GM19238 (cell line): ENCODE measurements around the gene FGF21.
"Not testable (repeated sequence)": the region's sequence is repeated elsewhere in the genome, so short reads cannot be mapped to it uniquely, and the experiment has no call there.

Source experiments
- DNase-seq: peaks from one replicate; pipeline ENCODE4 v3.0.0; 2011; ENCODE audit warnings: low spot score; ENCODE audit not compliant: insufficient read length

The FGF21 gene

DNA sequence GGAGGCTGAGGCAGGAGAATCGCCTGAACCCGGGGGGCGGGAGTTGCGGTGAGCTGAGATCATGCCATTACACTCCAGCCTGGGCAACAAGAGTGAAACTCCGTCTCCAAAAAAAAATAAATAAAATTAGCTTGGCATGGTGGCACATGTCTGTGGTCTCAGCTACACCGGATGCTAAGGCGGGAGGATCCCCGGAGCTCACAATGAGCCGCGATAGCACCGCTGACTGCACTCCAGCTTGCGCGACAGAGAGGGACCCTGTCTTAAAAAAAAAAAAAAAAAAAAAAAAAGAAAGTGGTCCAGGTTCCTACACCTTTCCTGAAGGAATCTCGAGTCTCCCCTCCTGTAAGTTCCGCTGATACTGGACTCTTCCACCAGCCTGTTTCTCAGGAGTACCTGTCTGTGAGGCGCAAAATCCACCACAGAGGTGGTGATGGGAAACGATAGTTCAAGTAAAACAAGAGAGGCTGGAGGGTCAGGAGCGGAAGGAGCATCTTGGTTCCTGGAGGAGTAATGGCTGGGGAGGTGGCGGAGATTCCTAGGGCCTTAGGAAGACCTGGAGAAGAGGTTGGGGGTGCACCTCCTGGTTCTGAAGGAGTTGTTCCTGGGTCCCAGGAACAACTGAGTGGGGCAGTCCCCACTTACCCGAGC, 3.4 kb upstream of the FGF21 start:
- DNase-seq = no peak

DNA sequence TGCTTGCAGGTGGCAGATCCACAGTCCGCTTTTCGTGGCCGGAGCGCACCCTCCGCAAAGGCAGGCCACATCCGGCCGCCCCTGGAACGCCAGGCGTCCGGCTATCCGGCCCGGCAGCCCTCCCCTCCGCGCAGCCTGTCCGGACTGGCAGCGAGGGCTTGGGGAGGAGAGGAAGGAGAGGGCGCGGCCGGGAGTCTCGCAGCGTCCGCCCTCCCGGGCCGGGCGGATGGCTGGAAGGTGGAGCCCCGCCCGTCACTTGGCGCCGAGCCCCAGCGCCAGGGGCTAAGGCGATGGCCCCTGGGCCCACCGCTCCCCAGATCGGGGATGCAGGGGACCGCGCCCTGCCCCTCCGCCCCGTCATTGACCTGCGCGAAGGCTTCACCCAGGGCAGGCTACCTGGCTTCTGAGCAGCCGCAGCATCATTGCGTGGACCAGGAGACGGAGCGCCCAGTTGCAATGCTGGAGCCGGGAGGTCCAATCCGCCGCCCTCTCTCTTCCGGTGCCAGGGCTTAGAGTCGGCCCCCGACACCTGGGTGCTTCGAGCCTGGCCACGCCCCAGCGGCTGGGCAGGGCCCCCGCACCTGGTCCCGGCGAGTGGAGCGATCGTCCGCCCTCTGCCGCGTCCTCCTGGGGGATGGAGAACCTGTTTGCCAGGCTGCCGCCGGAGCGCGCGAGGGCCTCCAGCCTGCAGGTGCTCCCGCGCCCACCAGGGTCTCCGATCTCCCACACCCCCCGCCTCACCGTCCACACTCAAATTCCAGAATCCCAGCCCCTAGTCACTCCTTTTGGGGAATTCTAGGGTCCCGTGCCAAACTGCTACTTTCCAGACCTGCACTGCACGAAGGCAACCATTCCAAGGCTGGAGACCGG, 2.6 kb upstream of the FGF21 start, which contains the start of gene FUT1:
FUT1 (minus strand) TSS at position 146 of the 870 bp plus-strand sequence. CDS start 1,360 bp downstream, outside the sequence.
- DNase-seq = no peak

DNA sequence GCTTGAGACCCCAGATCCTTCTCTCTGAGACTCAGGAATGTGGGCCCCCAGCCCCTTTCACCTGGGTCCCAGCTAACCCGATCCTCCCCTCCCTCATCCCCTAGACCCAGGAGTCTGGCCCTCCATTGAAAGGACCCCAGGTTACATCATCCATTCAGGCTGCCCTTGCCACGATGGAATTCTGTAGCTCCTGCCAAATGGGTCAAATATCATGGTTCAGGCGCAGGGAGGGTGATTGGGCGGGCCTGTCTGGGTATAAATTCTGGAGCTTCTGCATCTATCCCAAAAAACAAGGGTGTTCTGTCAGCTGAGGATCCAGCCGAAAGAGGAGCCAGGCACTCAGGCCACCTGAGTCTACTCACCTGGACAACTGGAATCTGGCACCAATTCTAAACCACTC, 463 bp downstream of the FGF21 start:
- no peak for DNase-seq

DNA sequence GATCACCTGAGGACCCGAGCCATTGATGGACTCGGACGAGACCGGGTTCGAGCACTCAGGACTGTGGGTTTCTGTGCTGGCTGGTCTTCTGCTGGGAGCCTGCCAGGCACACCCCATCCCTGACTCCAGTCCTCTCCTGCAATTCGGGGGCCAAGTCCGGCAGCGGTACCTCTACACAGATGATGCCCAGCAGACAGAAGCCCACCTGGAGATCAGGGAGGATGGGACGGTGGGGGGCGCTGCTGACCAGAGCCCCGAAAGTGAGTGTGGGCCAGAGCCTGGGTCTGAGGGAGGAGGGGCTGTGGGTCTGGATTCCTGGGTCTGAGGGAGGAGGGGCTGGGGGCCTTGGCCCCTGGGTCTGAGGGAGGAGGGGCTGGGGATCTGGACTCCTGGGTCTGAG, 888 bp downstream of the FGF21 start:
- DNase-seq = no peak

DNA sequence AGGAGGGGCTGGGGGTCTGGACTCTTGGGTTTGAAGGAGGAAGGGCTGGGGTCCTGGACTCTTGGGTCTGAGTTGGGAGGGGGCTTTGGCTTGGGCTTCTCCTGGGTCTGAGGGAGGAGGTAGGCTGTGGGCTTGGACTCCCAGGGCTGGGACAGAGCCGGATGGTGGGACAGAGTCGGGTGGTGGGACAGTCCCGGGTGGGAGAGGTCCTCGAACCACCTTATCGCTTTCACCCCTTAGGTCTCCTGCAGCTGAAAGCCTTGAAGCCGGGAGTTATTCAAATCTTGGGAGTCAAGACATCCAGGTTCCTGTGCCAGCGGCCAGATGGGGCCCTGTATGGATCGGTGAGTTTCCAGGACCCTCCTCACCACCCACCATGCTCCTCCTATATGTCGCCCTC, 1.4 kb downstream of the FGF21 start:
- no peak for DNase-seq

DNA sequence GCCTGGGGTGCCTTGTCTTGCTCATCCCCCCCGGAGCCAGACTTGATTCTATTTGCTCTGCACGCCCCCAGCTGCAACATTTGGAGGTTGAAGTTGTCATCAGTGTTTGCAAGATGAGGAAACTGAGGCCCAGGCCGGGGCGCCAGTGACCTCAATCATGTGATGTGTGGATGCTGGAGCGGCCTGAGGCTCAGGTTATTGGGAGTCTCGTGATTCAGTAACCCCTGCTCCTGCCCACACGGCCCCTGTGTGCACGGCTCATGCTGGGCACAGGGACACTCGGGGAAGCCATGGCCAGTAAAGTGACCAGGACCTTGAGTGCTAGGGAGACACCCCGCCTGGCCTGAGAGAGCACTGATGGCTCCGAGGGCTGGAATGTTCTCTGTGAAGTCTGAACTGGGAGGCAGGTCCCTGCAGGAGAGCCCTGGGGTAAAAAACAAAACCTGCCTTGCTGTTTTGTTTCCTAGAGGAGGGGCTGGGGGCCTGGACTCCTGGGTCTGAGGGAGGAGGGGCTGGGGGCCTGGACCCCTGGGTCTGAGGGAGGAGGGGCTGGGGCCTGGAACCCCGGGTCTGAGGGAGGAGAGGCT, 1.9 kb downstream of the FGF21 start:
- DNase-seq = no peak

DNA sequence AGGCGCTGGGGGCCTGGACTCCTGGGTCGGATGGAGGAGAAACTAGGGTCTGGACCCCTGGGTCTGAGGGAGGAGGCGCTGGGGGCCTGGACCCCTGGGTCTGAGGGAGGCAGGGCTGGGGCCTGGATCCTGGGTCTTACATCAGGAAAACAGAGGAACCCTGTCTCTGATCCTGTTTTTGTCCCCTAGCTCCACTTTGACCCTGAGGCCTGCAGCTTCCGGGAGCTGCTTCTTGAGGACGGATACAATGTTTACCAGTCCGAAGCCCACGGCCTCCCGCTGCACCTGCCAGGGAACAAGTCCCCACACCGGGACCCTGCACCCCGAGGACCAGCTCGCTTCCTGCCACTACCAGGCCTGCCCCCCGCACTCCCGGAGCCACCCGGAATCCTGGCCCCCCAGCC, 2.4 kb downstream of the FGF21 start:
- DNase-seq = no peak

DNA sequence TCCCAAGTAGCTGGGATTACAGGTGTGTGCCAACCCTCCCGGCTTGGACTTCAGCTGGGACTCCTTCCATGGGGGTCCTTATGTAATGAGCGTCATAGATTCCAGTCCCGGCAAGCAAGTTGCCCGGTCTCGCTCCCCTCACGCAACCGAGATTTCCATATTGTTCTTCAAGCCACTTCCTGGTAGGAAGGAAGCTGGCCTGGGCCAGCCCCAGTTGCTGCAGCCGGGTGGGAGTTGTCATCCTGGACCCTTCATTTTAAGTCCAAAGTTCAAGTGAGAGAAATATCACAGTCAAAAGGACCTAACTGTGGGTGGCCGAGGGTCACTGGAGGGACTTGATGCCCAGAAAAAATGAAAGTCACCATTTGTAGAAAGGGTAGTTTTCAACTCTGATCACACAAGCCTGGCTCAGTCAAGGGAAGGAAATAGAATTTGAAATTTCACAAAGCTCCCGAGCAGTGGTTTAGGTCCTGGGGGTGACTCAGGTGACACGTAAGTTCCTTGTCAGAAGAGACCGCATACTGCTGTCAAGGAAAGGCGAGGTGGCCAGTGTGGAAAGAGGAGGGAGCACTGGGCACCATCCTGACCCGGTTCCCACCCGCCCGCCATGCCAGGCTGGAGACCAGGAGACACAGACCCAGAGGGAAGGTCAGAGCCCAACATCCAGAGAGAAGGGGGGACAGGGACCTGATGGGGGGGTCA, 5.3 kb downstream of the FGF21 start:
- no peak for DNase-seq

DNA sequence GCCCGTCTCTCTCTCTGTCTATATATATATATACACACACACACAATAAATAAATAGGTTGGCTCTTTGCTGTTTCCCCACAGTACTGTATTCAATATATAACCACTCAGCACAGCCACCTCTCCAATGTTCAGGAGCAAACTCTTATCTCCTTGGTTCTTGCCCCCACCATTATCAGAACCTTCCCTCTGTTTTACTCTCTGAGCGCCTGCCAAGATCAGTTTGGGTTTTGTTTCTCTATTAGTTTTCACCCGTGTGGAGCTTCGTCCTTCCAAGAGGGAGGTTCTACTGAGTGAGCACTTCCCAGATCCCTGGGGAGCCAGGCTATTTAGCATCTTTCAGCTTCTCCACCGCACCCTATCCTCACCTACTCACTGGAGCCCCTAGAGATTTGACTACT, 10.5 kb downstream of the FGF21 start:
- DNase-seq = not testable (repeated sequence)

DNA sequence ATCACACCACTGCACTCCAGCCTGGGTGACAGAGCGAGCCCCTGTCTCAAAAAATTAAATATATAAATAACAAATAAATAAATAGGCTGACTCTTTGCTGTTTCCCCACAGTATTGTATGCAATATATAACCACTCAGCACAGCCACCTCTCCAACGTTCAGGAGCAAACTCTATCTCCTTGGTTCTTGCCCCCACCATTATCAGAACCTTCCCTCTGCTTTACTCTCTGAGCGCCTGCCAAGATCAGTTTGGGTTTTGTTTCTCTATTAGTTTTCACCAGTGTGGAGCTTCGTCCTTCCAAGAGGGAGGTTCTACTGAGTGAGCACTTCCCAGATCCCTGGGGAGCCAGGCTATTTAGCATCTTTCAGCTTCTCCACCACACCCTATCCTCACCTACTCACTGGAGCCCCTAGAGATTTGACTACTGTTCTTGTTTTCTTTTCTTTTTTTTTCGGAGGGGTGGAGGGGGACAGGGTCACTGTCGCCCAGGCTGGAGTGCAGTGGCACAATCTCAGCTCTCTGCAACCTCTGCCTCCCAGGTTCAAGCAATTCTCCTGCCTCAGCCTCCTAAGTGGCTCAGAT, 12.9 kb downstream of the FGF21 start:
- DNase-seq = not testable (repeated sequence)

DNA sequence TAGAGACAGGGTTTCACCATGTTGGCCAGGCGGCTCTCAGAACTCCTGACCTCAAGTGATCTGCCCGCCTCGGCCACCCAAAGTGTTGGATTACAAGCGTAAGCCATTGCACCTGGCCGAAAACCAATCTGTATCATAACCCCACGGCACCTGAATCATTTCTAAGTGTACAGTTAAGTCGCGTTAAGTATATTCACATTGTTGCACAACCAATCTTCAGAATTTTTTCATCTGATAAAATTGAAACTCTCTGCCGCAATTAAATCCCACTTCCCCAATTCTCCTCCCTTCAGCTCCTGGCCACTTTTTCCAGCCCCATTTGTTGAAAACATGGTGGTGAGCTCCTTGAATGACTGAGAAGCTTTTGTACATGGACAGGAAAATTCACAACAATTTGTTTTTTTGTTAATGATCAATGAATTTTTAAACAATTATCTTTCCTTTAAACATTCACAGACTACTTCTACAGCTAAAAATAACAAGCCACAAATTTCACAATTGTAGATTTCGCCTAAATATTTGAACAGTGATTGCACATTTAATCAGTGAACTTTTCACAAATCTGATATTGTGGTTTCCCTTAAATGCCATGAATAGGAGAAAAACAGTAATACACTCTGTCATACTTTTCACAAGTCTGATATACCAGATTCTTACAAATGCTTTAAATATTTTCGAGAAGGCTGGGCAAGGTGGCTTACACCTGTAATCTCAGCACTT, 13.8 kb downstream of the FGF21 start:
- DNase-seq = no peak

DNA sequence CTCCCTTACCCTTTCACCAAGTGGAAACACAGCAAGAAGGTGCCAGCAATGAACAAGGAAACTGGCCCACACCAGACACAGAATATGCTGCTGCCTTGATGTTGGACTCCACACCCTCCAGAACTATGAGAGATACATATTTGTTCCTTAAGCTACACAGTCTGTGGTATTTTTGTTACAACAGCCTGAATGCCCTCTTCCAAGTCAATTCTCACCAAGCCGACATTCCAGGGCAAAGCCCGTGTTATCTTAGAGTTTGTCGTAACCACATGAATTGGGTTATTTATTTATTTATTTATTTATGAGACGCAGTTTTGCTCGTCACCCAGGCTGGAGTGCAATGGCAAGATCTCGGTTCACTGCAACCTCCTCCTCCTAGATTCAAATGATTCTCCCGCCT, 14.9 kb downstream of the FGF21 start:
- no peak for DNase-seq

DNA sequence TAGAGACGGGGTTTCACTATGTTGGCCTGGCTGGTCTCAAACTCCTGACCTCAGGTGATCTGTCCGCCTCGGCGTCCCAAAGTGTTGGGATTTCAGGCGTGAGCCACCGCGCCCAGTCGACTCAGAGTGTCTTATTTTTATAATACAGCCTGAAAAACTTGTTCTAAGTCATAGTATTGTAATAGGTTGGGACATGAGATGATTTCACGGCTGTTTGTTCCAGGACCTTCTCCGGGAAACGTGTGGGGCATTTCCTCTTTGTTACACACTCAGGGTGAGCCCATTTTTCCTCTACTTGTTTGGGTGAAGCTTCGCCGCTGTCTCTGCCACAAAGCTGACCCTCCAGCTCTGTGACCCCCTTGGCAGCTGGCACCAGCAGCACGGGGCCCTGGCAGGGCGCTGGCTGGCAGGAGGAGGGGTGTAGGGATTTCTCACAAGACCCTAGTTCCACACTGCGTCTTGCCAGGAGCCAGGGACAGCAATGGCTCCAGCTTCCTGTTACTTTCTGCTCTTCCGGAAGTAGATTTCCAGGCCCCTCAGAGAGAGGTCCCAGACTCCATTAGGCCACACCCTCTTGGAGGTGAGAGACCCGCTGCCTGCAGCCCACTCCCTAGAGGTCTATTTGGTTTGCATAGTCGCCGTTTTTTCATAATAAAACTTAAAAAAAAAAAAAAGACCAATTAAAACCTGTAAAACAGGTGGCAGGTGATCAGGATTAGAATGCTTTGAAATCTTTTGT, 15.6 kb downstream of the FGF21 start:
- DNase-seq = no peak

DNA sequence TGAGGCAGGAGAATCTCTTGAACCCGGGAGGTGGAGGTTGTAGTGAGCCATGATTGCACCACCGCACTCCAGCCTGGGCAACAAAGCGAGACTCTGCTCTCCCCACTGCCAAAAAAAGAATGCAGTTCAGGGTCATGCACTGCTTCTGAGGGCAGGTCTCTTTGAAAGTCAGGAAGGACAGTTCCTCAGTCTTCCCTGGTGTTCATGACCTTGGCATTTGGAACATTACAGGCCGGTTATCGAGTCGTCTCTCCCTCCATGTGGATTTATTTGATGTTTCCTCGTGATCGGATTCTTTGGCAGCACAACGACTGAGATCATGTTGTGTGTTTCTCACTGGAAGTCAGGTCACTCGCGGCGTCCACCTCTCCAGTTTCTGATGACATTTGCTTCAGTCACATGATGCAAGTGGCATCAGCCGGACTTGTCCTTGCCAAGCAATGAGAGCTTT, 17.2 kb downstream of the FGF21 start:
- no peak for DNase-seq

DNA sequence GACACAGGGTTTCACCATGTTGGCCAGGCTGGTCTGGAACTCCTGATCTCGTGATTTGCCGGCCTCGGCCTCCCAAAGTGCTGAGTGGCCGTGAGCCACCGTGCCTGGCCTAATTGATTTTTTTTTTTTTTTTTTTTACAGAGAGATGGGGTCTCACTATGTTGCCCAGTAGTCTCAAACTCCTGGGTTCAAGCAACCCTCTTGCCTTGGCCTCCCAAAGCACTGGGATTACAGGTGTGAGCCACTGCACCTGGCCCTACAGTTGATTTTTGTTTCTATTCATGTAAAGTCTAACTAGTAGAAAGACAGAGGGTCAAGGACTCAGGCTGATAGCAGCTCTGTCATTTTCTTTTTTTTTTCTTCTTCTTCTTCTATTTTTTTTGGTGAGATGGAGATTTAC, 21.8 kb downstream of the FGF21 start:
- DNase-seq = no peak

DNA sequence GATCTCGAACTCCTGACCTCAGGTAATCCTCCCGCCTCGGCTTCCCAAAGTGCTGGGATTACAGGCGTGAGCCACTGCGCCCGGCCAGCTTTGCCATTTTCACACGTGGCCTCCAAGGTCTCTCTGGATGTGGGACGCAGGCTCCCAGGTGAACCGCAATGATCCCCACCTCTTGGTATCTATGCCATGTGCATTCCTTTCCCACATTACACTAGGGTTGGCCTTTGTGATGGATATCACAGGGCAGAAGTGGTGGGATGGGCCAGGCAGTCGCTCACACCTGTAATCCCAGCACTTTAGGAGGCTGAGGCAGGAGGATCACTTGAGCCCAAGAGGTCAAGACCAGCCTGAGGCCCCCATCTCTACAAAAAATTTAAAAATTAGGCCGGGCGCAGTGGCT, 22.4 kb downstream of the FGF21 start:
- DNase-seq = no peak

DNA sequence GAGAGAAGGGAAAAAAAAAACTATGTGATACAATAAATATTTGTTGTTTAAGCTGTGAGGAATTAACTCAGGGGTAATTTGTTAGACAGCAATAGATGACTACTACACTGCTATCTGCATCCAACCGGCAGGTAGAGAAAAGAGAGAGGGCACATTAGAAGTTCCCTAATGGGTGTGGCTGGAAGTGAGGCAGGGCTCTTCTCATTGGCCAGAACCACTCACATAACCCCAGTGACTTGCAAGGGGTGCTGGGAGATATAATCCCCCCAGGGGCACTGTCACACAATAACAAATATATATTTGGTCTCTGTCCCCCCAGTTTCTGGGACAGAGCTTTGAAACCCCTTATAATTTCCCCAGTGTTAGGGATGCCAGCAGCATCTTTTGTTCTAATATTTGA, 24.3 kb downstream of the FGF21 start:
- no peak for DNase-seq

DNA sequence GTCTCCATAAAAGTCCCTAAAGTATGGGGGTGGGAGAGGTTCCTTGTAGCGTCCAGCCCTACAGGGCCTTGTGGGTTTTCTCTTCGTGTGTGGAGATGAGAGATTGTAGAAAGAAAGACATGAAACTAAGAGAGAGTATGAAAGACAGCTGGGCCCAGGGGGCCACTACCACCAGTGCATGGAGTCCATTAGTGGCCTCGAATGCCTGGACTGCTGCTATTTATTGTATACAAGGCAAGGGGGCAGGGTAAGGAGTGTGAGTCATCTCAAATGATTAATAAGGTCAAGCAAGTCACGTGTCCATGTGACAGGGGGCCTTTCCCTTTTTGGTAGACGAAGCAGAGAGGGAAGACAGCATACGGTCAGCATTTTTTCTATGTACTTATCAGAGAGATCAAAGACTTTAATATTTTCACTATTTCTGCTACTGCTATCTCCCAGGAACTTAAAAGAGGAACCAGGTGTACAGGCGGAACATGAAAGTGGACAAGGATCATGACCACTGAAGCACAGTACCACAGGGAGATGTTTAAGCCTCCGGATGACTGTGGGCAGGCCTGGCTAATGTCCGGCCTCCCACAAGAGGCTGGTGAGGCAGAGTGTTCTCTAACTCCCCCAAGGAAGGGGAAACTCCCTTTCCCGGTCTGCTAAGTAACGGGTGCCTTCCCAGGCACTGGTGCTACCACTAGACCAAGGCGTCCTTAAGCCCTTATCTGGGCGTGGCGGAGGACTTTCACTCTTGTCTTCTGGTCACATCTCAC, 25.5 kb downstream of the FGF21 start:
- DNase-seq = no peak

DNA sequence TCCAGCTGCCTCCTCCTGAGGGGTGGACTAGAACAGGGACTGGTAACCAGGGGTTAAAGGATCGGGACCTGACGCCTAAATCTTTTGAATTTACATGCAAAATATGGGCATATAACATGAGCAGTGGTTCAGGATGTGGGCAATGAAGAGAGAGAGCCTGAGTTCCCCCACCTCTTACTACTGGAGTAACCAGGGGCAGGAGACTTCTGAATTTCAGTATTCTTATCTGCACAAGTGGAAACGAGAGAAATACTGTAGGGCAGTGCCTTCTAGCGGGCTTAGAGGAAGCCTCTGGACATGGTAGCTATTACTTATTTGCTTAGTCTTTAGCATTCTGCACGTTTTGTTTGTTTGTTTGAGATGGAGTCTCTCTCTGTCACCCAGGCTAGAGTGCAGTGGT, 29.2 kb downstream of the FGF21 start:
- DNase-seq = no peak
